CD14-positive monocyte (primary cell): ENCODE results near the gene TPPP. TPM values are rescaled to one million over a fixed set of nuclear protein-coding genes. Genes with fewer than 3 reads are reported as not detected.
"Not testable (repeated sequence)": the region's sequence is repeated elsewhere in the genome, so short reads cannot be mapped to it uniquely, and the experiment has no call there.

Experiments used
- DNase-seq, 3 donors: peaks; one replicate each; pipeline ENCODE4 v3.0.0-alpha.2; 2011 to 2022
- H2AFZ ChIP-seq: 2 replicates; pipeline ENCODE4 v1.6.0; 2012; ENCODE audit warnings: mild to moderate bottlenecking, low read depth, low read length, inconsistent platforms; ENCODE audit not compliant: insufficient read depth, poor library complexity, severe bottlenecking
- H3K27ac ChIP-seq, 2 donors: 1 replicate in 1 of 2; 2 replicates in 1 of 2; pipeline ENCODE4 v1.5.1; 2012 to 2013; ENCODE audit warnings: low read length in 2 of 2, control low read depth in 1 of 2, inconsistent platforms in 1 of 2, low read depth in 1 of 2, mild to moderate bottlenecking in 1 of 2
- H3K27me3 ChIP-seq, 2 donors: one replicate each; pipeline versions ENCODE4 v1.6.0 to v1.6.1; 2011 to 2013; ENCODE audit warnings: low read length in 2 of 2; ENCODE audit not compliant: control insufficient read depth in 2 of 2, insufficient read depth in 2 of 2
- H3K36me3 ChIP-seq, 2 donors: replicated peaks in 1 of 2; 1 replicate in 1 of 2; 2 replicates in 1 of 2; pipeline versions ENCODE4 v1.5.1 to v1.6.1; 2012 to 2013; ENCODE audit warnings: low read length in 2 of 2, control low read depth in 1 of 2, inconsistent platforms in 1 of 2, mild to moderate bottlenecking in 1 of 2; ENCODE audit not compliant: insufficient read depth in 2 of 2, control insufficient read depth in 1 of 2
- H3K4me1 ChIP-seq, 2 donors: 1 replicate in 1 of 2; 2 replicates in 1 of 2; pipeline versions ENCODE4 v1.5.1 to v1.6.1; 2012 to 2013; ENCODE audit warnings: low read length in 2 of 2, control low read depth in 1 of 2, inconsistent platforms in 1 of 2, mild to moderate bottlenecking in 1 of 2, moderate library complexity in 1 of 2; ENCODE audit not compliant: insufficient read depth in 2 of 2, control insufficient read depth in 1 of 2
- H3K4me2 ChIP-seq: replicated peaks from 2 replicates; pipeline ENCODE3; 2012; ENCODE audit warnings: low read length, moderate library complexity, mild to moderate bottlenecking; ENCODE audit not compliant: poor library complexity, severe bottlenecking; ENCODE audit errors: extremely low read depth
- H3K4me3 ChIP-seq, 3 experiments: fragments of 200-600 bp in 1 of 3; sonication (generic) in 1 of 3; replicated peaks in 1 of 3; 1 replicate in 2 of 3; 2 replicates in 1 of 3; pipeline ENCODE4 v1.5.1; 2011 to 2013; ENCODE audit warnings: low read length in 3 of 3, mild to moderate bottlenecking in 3 of 3, control low read depth in 2 of 3, low read depth in 2 of 3, inconsistent platforms in 1 of 3, moderate library complexity in 1 of 3
- H3K79me2 ChIP-seq: 2 replicates; pipeline ENCODE4 v1.6.0; 2012; ENCODE audit warnings: mild to moderate bottlenecking, control low read depth, inconsistent platforms, low read length, moderate library complexity; ENCODE audit not compliant: insufficient read depth
- H3K9ac ChIP-seq: 2 replicates; pipeline ENCODE4 v1.6.0; 2017; ENCODE audit warnings: low read length, mild to moderate bottlenecking; ENCODE audit not compliant: insufficient read depth, poor library complexity, severe bottlenecking
- H3K9me3 ChIP-seq, 2 donors: replicated peaks in 1 of 2; 1 replicate in 1 of 2; 2 replicates in 1 of 2; pipeline versions ENCODE4 v1.5.1 to v1.6.1; 2012 to 2013; ENCODE audit warnings: low read length in 2 of 2, control low read depth in 1 of 2; ENCODE audit not compliant: control insufficient read depth in 1 of 2, insufficient read depth in 1 of 2
- H4K20me1 ChIP-seq: 2 replicates; pipeline ENCODE4 v1.6.0; 2012; ENCODE audit warnings: mild to moderate bottlenecking, low read length, control low read depth, moderate library complexity; ENCODE audit not compliant: insufficient read depth
- H3K27ac Mint-ChIP-seq, 7 donors: one replicate each; pipeline ENCODE4 v1.8.0; 2020; ENCODE audit warnings: mild to moderate bottlenecking in 7 of 7, mixed read lengths in 7 of 7, moderate library complexity in 6 of 7, inconsistent platforms in 2 of 7
- H3K27me3 Mint-ChIP-seq, 3 donors: one replicate each; pipeline ENCODE4 v1.8.0; 2021 to 2022; ENCODE audit warnings: low read depth in 3 of 3, mild to moderate bottlenecking in 3 of 3, mixed read lengths in 3 of 3, moderate library complexity in 3 of 3, inconsistent platforms in 1 of 3
- H3K36me3 Mint-ChIP-seq, 2 donors: one replicate each; pipeline ENCODE4 v1.8.0; 2020; ENCODE audit warnings: mixed read lengths in 2 of 2, inconsistent platforms in 1 of 2, mild to moderate bottlenecking in 1 of 2
- H3K4me1 Mint-ChIP-seq: one replicate; pipeline ENCODE4 v1.8.0; 2020; ENCODE audit warnings: mild to moderate bottlenecking, mixed read lengths
- H3K4me3 Mint-ChIP-seq, 2 donors: one replicate each; pipeline ENCODE4 v1.8.0; 2020; ENCODE audit warnings: mild to moderate bottlenecking in 2 of 2, mixed read lengths in 2 of 2, moderate library complexity in 1 of 2
- H3K9me3 Mint-ChIP-seq, 7 donors: one replicate each; pipeline ENCODE4 v1.8.0; 2020 to 2022; ENCODE audit warnings: mixed read lengths in 7 of 7, mild to moderate bottlenecking in 6 of 7, moderate library complexity in 6 of 7, inconsistent platforms in 2 of 7
- WGBS: methylation state at CpG from one replicate; pipeline ENCODE4 v1.1.5; 2013; ENCODE audit warnings: missing lambda C conversion rate; ENCODE audit not compliant: insufficient coverage; 5-methylcytosine and 5-hydroxymethylcytosine counted together
- intact Hi-C, 2 donors: fragments of 100-400 bp; cut with micrococcal nuclease; formaldehyde crosslinking; loops; one replicate each; pipeline versions ENCODE4 v1.15.0 to v1.15.1; 2023
- polyA plus RNA-seq, 3 donors: library from polyadenylated mRNA; depleted of rRNA in 1 of 3; unstranded in 2 of 3; stranded (reverse) in 1 of 3; fragments of 300-500 nt in 2 of 3; fragments of >200 nt in 1 of 3; fragmentation: Illumina TruSeq in 2 of 3; gene quantifications; 1 replicate in 2 of 3; 2 replicates in 1 of 3; pipeline ENCODE4 v1.2.3, GENCODE V29; 2012 to 2021

Gene TPPP
- polyA plus RNA-seq, 3 donors, result 0.02 to 0.17 (median 0.06) TPM

DNA sequence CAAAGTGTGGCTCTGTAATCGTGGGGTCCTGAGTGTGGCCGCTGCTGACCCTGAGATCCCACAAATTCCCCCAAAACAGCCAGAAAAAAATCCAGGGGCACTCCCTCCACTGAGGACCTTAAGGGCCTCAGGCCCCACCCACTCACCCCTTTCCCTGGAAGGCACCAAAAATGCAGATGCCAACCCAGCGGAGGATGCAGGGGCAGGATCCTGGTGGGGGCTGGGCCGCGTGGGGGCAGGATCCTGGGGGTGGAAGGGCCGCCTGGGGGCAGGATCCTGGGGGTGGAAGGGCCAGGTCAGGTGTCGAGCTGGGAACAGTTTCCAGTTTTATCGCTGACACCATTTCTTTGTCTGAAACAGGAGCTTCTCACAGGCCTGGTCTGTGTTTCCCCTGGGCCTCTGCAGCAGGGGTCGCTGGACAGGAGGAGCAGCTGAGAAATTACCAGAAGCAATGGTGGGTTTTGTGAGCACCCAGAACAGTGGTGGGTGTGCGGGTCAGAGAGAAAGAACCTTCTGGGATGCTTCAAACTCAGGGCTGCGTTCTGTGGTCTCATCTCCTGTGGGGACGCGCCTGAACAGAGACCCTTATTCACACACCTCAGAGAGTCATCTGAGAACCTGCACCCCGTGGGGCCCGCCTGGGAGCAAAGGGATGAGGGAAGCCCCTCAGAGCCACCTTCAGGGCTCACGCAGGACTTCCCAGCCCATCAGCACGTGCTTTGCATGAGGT lies 13.8 kb downstream of the TPPP start:
- H4K20me1 ChIP-seq, H3K27me3 Mint-ChIP-seq, H3K36me3 ChIP-seq, DNase-seq, H3K36me3 Mint-ChIP-seq, H3K27ac Mint-ChIP-seq, H3K4me1 Mint-ChIP-seq, H3K4me2 ChIP-seq, H3K9ac ChIP-seq, H3K4me3 Mint-ChIP-seq, H3K9me3 Mint-ChIP-seq, intact Hi-C loops, H3K9me3 ChIP-seq, H3K27me3 ChIP-seq, H3K27ac ChIP-seq, H3K79me2 ChIP-seq, H2AFZ ChIP-seq, H3K4me3 ChIP-seq, H3K4me1 ChIP-seq: not testable (repeated sequence)
- WGBS, result 74% methylated on average over 3 of the region's 17 CpGs

DNA sequence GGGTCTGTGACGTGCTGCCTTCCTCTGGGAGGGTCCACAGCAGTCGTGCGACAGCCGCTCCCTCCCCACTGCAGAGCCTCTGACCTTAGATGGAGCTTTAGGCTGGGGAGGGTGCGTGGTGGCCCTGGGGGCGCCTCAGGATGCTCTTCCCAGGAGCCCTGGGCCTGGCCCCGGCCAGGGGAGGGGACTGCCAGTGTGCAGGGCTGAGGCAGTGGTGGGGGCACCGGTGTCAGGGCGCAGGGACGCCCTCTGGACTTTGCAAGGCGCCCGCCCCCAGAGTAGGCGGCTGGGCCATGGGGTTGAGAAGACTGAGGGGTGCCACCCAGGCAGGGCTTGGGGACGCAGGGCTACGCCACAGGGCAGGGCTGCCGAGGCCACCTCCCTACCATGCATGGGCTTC lies 14.6 kb downstream of the TPPP start:
- H3K27ac Mint-ChIP-seq, H3K27ac ChIP-seq, H3K9me3 ChIP-seq, H3K79me2 ChIP-seq, H3K27me3 Mint-ChIP-seq, H3K4me1 Mint-ChIP-seq, H3K4me3 ChIP-seq, H3K9ac ChIP-seq, H3K27me3 ChIP-seq, H3K9me3 Mint-ChIP-seq, intact Hi-C loops, H2AFZ ChIP-seq, H3K4me2 ChIP-seq, H3K4me3 Mint-ChIP-seq, H3K36me3 ChIP-seq, H4K20me1 ChIP-seq, H3K4me1 ChIP-seq, H3K36me3 Mint-ChIP-seq, DNase-seq: not testable (repeated sequence)
- WGBS, result 87% methylated on average over 6 of the region's 16 CpGs
